OCI-LY7 (cell line): Measurements from ENCODE around the gene SPOP. TPM values are rescaled to one million over a fixed set of nuclear protein-coding genes. Genes with fewer than 3 reads are reported as not detected.
A peak's percentile ranks its signal among the peaks of the same experiment; 100 is the strongest.

Source experiments
- BruUV-seq: library from RNA; stranded (reverse); fragments of 400-500 nt; replicated peaks from 2 replicates; lab custom pipeline; 2021; lab: Mats Ljungman, UMichigan
- CTCF ChIA-PET: fragments of 300-600 bp; sonication (Branson Sonifier 250); formaldehyde crosslinking; loops from one replicate; lab custom pipeline; 2022; ENCODE audit warnings: antibody characterized with exemption; ENCODE audit not compliant: unreplicated experiment; lab: Charles Lee
- POLR2A ChIA-PET: fragments of 300-600 bp; sonication (Branson Sonifier 250); formaldehyde crosslinking; loops from one replicate; lab custom pipeline; 2022; ENCODE audit warnings: antibody characterized with exemption; lab: Charles Lee
- DNase-seq: peaks from one replicate; pipeline ENCODE4 v3.0.0-alpha.2; 2015; ENCODE audit warnings: low spot score
- H2AFZ ChIP-seq: fragments of 200-600 bp; sonication (generic), shearing (Covaris generic); 2 replicates; pipeline ENCODE4 v1.6.1; 2014; ENCODE audit warnings: mild to moderate bottlenecking, antibody characterized with exemption, low read length, moderate library complexity
- H3K27ac ChIP-seq: fragments of 200-600 bp; sonication (generic); 2 replicates; pipeline ENCODE4 v1.5.1; 2014; ENCODE audit warnings: mixed run types, low read depth, mild to moderate bottlenecking, moderate library complexity, low read length, inconsistent platforms; ENCODE audit not compliant: poor library complexity, severe bottlenecking
- H3K36me3 ChIP-seq: fragments of 200-600 bp; sonication (generic); 2 replicates; pipeline ENCODE4 v1.6.1; 2014; ENCODE audit warnings: mild to moderate bottlenecking, antibody characterized with exemption, low read length, moderate library complexity, mixed read lengths; ENCODE audit not compliant: insufficient read depth
- H3K4me1 ChIP-seq: fragments of 200-600 bp; sonication (generic); 2 replicates; pipeline ENCODE4 v1.5.1; 2014; ENCODE audit warnings: mild to moderate bottlenecking, low read length; ENCODE audit not compliant: insufficient read depth, poor library complexity, severe bottlenecking
- H3K4me2 ChIP-seq: fragments of 200-600 bp; sonication (generic); 2 replicates; pipeline ENCODE4 v1.6.1; 2014; ENCODE audit warnings: mild to moderate bottlenecking, low read length
- H3K4me3 ChIP-seq: fragments of 200-600 bp; sonication (generic); 2 replicates; pipeline ENCODE4 v1.5.1; 2014; ENCODE audit warnings: mild to moderate bottlenecking, low read depth, low read length; ENCODE audit not compliant: poor library complexity, severe bottlenecking
- H3K79me2 ChIP-seq: fragments of 200-600 bp; sonication (generic); 2 replicates; pipeline ENCODE4 v1.6.1; 2016; ENCODE audit warnings: low read depth, mild to moderate bottlenecking, low read length, moderate library complexity, mixed read lengths; ENCODE audit not compliant: insufficient read depth
- H3K9me2 ChIP-seq: fragments of 200-600 bp; sonication (generic); 2 replicates; pipeline ENCODE4 v1.6.1; 2016; ENCODE audit warnings: mild to moderate bottlenecking, low read length, mixed read lengths; ENCODE audit not compliant: insufficient read depth
- H3K9me3 ChIP-seq: fragments of 200-600 bp; sonication (generic); 2 replicates; pipeline ENCODE4 v1.6.1; 2014; ENCODE audit warnings: mild to moderate bottlenecking, mixed run types, low read length, mixed read lengths
- H4K20me1 ChIP-seq: fragments of 200-600 bp; sonication (generic); 2 replicates; pipeline ENCODE4 v1.6.1; 2014; ENCODE audit warnings: mild to moderate bottlenecking, antibody characterized with exemption, low read length, moderate library complexity, mixed read lengths; ENCODE audit not compliant: insufficient read depth
- EZH2phosphoT487 ChIP-seq: fragments of 200-600 bp; sonication (generic); IDR thresholded peaks from 2 replicates; pipeline ENCODE4 v1.6.1; 2018; ENCODE audit warnings: low read depth, borderline replicate concordance, mild to moderate bottlenecking, mixed run types, antibody characterized with exemption, low read length, moderate library complexity, mixed read lengths
- intact Hi-C: fragments of 100-400 bp; cut with micrococcal nuclease; formaldehyde crosslinking; loops from one replicate; pipeline ENCODE4 v1.10.0; 2022; ENCODE audit not compliant: unreplicated experiment
- total RNA-seq, 2 experiments: library from RNA; depleted of rRNA in 1 of 2; stranded (reverse); fragments of >200 nt in 1 of 2; shearing (Covaris generic) in 1 of 2; gene quantifications; 2 replicates each; pipeline ENCODE4 v1.2.3, GENCODE V29; 2014 to 2022
- TF ChIP-seq, protein P1 (sequence below): fragments of 200-600 bp; sonication (generic); conservative IDR thresholded peaks from 2 replicates; pipeline ENCODE4 v1.5.1; 2014; ENCODE audit warnings: mild to moderate bottlenecking, antibody characterized with exemption, low read length, moderate library complexity, mixed read lengths

The SPOP gene
- total RNA-seq, 2 experiments from 2014 or later = 37.8 to 69.0 TPM

DNA sequence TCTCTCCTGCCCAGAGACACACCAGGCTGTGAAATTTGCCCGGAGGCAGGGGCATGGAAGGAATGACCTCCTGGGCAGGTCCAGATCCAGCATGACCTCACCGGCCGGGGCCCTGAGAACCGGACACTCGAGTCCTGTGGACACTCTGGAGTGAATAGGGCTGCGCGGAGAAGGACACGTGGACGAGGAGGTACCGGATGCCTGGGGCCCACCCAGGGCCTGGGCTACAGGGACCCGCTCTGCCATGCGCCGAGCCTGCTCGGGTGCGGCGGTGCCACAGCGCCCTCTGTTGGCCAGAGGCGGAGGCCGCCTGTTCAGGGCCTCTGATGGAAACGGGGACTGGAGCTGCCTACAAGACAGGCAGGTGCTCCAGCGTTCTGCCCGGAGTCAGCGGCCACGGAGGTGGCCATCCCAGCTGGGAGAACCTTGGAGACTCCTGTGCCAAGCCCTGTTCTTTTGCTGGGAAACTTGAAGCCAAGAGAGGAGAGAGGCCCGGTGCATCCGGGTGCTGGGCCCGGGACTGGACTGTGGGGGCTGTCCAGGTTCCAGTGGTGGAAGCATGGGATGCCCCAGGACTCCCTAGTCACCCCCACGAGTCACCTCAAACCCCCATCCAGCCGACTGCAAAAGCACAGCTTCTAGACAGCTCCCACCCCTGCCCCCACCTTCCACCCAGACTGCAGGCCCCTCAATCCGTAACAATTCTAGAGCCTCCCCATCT lies 121.5 kb downstream of the SPOP start:
- H4K20me1 ChIP-seq = no peaks in the 10 kb centered on the region
- CTCF ChIA-PET = interaction anchor here (0.5 to 2.1 kb wide), 5 partner anchors 46 to 148 kb away, joined by 3 to 13 read pairs (median 4); no protein-coding TSS in a partner anchor
- H3K36me3 ChIP-seq = no peaks in the 10 kb centered on the region
- DNase-seq = peak; percentile 82
- no TSS peak for BruUV-seq
- no peaks in the 10 kb centered on the region for H3K9me2 ChIP-seq
- H3K4me3 ChIP-seq = no peak overlapping the region
- no peaks in the 10 kb centered on the region for H3K9me3 ChIP-seq
- POLR2A ChIA-PET = interaction anchor here (0.6 to 1.4 kb wide), 3 partner anchors 102 to 185 kb away, joined by 3 to 6 read pairs (median 3); partner anchors contain the start of gene PHB1
- TF ChIP-seq EZH2phosphoT487 = no peak
- TF ChIP-seq, protein P1, sequence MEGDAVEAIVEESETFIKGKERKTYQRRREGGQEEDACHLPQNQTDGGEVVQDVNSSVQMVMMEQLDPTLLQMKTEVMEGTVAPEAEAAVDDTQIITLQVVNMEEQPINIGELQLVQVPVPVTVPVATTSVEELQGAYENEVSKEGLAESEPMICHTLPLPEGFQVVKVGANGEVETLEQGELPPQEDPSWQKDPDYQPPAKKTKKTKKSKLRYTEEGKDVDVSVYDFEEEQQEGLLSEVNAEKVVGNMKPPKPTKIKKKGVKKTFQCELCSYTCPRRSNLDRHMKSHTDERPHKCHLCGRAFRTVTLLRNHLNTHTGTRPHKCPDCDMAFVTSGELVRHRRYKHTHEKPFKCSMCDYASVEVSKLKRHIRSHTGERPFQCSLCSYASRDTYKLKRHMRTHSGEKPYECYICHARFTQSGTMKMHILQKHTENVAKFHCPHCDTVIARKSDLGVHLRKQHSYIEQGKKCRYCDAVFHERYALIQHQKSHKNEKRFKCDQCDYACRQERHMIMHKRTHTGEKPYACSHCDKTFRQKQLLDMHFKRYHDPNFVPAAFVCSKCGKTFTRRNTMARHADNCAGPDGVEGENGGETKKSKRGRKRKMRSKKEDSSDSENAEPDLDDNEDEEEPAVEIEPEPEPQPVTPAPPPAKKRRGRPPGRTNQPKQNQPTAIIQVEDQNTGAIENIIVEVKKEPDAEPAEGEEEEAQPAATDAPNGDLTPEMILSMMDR = peak; percentile 96
- intact Hi-C loops = loop anchor here (1.0 to 2.0 kb wide), 4 partner anchors 62 to 242 kb away; partner anchors contain the start of gene NGFR
- H3K4me1 ChIP-seq = peaks cover 3% of the 10 kb centered on the region
- H3K79me2 ChIP-seq = no peaks in the 10 kb centered on the region
- H3K4me2 ChIP-seq = peak overlapping the region; percentile 7; the same call in 1 of the 2 replicates
- H2AFZ ChIP-seq = peak overlapping the region; percentile 60; the same call in 1 of the 2 replicates
- no peak overlapping the region for H3K27ac ChIP-seq

DNA sequence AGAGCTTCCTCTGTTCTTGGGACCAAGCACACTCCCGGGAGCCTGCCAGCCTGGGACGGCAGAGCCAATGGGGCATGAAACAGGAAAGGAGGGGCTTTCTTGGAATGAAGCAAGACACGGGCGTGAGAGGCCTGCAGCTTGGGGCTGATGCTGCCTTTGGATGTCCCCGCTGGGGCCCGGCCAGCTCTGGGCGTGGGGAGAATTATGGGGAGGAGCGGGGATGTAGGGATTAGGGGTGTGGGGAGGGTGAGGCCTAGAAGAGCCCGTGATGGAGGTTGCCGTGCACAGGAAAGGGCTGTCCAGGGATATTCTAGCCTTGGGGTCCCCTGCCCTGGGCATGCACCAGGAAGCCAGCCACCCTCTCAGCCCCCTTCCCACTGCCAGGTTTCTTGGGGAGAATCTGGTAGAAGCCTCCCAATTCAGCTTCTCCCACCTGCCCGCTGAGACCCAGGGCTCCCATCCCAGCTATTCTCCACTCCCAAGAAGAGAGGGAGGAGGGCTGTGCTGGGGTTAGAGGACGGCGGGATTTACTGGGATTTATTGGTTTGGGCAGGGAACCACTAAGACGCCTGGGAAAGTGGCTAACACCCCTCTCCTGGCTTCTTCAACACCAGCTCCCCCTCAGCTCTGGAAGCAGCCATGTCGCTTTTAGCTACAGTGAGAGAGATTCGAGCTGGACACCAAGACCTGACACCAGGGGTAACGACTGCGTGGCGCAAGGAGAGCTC lies 122.2 kb downstream of the SPOP start:
- TF ChIP-seq EZH2phosphoT487 = no peak
- TF ChIP-seq, protein P1 = no peak
- no peak overlapping the region for H3K4me2 ChIP-seq
- intact Hi-C loops = loop anchor here (1.0 to 2.0 kb wide), 4 partner anchors 61 to 241 kb away; partner anchors contain the start of gene NGFR
- H2AFZ ChIP-seq = peak overlapping the region; percentile 60; the same call in 1 of the 2 replicates
- H3K4me1 ChIP-seq = peaks cover 3% of the 10 kb centered on the region
- no peak overlapping the region for H3K27ac ChIP-seq
- H3K36me3 ChIP-seq = no peaks in the 10 kb centered on the region
- no peak for DNase-seq
- H3K4me3 ChIP-seq = no peak overlapping the region
- CTCF ChIA-PET = interaction anchor here (0.7 to 2.1 kb wide), 4 partner anchors 45 to 149 kb away, joined by 3 to 13 read pairs (median 5); no protein-coding TSS in a partner anchor
- H3K79me2 ChIP-seq = no peaks in the 10 kb centered on the region
- H4K20me1 ChIP-seq = no peaks in the 10 kb centered on the region
- no peaks in the 10 kb centered on the region for H3K9me2 ChIP-seq
- POLR2A ChIA-PET = interaction anchor here (1.3 to 1.4 kb wide), 2 partner anchors 101 to 141 kb away, joined by 3 read pairs; partner anchors contain the start of gene PHB1
- no TSS peak for BruUV-seq
- H3K9me3 ChIP-seq = no peaks in the 10 kb centered on the region
